Peyer's patch (tissue), 4 donors: ENCODE data around the gene LY86. TPM values are rescaled to one million over a fixed set of nuclear protein-coding genes. Genes with fewer than 3 reads are reported as not detected.
"Not testable (repeated sequence)": the region's sequence is repeated elsewhere in the genome, so short reads cannot be mapped to it uniquely, and the experiment has no call there.

Experiments used
- DNase-seq, 3 donors: peaks; one replicate each; pipeline ENCODE4 v3.0.0-alpha.2; 2017 to 2019
- H3K27ac ChIP-seq, 4 donors: fragments of 200-600 bp; sonication (generic); one replicate each; pipeline ENCODE4 v1.5.1; 2016 to 2019
- H3K27me3 ChIP-seq, 2 donors: fragments of 200-600 bp; sonication (generic); one replicate each; pipeline ENCODE4 v1.5.1; 2019
- H3K36me3 ChIP-seq, 3 donors: fragments of 200-600 bp; sonication (generic); one replicate each; pipeline ENCODE4 v1.5.1; 2016 to 2019
- H3K4me1 ChIP-seq, 4 donors: fragments of 200-600 bp; sonication (generic); one replicate each; pipeline ENCODE4 v1.5.1; 2016 to 2019
- H3K4me3 ChIP-seq, 4 donors: fragments of 200-600 bp; sonication (generic); 1 replicate in 3 of 4; 2 replicates in 1 of 4; pipeline ENCODE4 v1.5.1; 2016 to 2019; ENCODE audit warnings: mild to moderate bottlenecking in 1 of 4
- H3K9me3 ChIP-seq, 4 donors: fragments of 200-600 bp; sonication (generic); one replicate each; pipeline ENCODE4 v1.5.1; 2016 to 2019; ENCODE audit warnings: mild to moderate bottlenecking in 1 of 4
- POLR2A ChIP-seq, 2 donors: fragments of 450-650 bp; IDR thresholded peaks; one replicate each; pipeline ENCODE4 v1.5.1; 2017; ENCODE audit warnings: antibody characterized with exemption in 2 of 2, mild to moderate bottlenecking in 2 of 2, moderate library complexity in 2 of 2
- total RNA-seq, 4 donors: library from RNA; depleted of rRNA; stranded (reverse); fragments of >200 nt; gene quantifications; one replicate each; pipeline ENCODE4 v1.1.0, GENCODE V29; 2016
- TF ChIP-seq, protein P1 (sequence below), 6 experiments: fragments of 450-650 bp in 4 of 6; fragments of 200-600 bp in 2 of 6; sonication (generic) in 1 of 6; IDR thresholded peaks; one replicate each; pipeline ENCODE4 v1.5.1; 2017 to 2019; ENCODE audit warnings: antibody characterized with exemption in 6 of 6, mild to moderate bottlenecking in 3 of 6, moderate library complexity in 1 of 6

Gene LY86
- total RNA-seq, 4 donors from 2014 or later = 1.7 to 39.6 TPM; not detected in 2

DNA sequence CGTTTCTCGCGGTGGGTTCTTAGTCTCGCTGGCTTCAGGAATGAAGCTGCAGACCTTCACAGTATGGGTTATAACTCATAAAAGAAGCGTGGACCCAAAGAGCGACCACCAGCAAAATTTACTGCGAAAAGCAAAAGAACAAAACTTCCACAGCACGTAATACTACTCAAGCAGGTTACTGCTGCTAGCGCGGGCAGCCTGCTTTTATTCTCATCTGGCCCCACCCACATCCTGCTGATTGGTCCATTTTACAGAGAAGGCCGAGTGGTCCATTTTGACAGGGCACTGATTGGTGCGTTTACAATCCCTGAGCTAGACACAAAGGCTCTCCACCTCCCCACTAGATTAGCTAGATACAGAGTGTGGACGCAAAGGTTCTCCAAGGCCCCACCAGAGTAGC is 17.4 kb downstream of the LY86 start:
- H3K36me3 ChIP-seq = no peaks in the 10 kb centered on the region
- H3K4me3 ChIP-seq = no peak overlapping the region
- peaks cover 0 to 11% (median 2%) of the 10 kb centered on the region in 4 donors for H3K4me1 ChIP-seq
- H3K9me3 ChIP-seq = no peaks in the 10 kb centered on the region
- no peak overlapping the region for H3K27ac ChIP-seq
- no peak for TF ChIP-seq POLR2A (IDR thresholded peaks at IDR 0.05)
- TF ChIP-seq, protein P1, sequence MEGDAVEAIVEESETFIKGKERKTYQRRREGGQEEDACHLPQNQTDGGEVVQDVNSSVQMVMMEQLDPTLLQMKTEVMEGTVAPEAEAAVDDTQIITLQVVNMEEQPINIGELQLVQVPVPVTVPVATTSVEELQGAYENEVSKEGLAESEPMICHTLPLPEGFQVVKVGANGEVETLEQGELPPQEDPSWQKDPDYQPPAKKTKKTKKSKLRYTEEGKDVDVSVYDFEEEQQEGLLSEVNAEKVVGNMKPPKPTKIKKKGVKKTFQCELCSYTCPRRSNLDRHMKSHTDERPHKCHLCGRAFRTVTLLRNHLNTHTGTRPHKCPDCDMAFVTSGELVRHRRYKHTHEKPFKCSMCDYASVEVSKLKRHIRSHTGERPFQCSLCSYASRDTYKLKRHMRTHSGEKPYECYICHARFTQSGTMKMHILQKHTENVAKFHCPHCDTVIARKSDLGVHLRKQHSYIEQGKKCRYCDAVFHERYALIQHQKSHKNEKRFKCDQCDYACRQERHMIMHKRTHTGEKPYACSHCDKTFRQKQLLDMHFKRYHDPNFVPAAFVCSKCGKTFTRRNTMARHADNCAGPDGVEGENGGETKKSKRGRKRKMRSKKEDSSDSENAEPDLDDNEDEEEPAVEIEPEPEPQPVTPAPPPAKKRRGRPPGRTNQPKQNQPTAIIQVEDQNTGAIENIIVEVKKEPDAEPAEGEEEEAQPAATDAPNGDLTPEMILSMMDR (IDR thresholded peaks at IDR 0.05) = no peak
- DNase-seq = no peak
- no peaks in the 10 kb centered on the region for H3K27me3 ChIP-seq

DNA sequence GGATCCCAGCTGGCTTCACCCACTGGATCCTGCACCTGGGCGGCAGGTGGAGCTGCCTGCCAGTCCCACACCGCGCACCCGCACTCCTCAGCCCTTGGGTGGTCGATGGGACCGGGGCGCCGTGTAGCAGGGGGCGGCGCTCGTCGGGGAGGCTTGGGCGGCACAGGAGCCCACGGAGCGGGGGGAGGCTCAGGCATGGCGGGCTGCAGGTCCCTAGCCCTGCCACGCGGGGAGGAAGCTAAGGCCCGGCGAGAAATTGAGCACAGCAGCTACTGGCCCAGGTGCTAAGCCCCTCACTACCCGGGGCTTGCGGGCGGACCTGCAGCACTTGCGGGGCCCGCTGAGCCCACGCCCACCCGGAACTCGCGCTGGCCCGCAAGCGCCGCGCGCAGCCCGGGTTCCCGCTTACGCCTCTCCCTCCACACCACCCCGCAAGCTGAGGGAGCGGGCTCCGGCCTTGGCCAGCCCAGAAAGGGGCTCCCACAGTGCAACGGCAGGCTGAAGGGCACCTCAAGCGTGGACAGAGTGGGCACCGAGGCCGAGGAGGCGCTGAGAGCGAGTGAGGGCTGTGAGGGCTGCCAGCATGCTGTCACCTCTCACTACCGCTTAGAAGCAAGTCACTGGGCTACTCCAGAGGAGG is 18.0 kb downstream of the LY86 start:
- H3K27ac ChIP-seq, H3K9me3 ChIP-seq, H3K4me3 ChIP-seq, H3K36me3 ChIP-seq, H3K27me3 ChIP-seq, DNase-seq: not testable (repeated sequence)
- peaks cover 0 to 12% (median 2%) of the 10 kb centered on the region in 4 donors for H3K4me1 ChIP-seq

DNA sequence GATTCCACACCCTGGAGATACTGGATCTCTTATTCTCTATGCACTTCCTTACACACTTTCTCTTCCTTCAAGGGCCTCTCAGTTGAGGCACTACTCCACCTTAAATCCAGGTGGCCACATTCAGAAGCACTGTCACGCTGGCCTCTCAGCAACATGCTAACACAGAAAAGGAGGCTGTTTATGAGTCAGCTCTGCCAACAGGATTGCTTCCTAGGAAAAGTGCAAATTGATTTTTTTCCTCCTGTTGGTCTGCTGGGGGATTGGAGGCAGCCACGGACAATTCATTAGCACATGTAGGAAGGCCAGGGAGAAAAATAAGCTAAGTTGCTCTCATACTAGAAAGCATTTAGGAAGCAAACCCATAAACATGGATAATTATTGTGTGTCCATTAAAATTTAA is 20.9 kb downstream of the LY86 start:
- no peaks in the 10 kb centered on the region for H3K36me3 ChIP-seq
- peak overlapping the region in 2 of 4 donors; percentile 69 to 79 for H3K27ac ChIP-seq
- H3K27me3 ChIP-seq = no peaks in the 10 kb centered on the region
- H3K4me1 ChIP-seq = peaks cover 0 to 12% (median 2%) of the 10 kb centered on the region in 4 donors
- no peaks in the 10 kb centered on the region for H3K9me3 ChIP-seq
- H3K4me3 ChIP-seq = no peak overlapping the region
- no peak for DNase-seq
- TF ChIP-seq POLR2A (IDR thresholded peaks at IDR 0.05) = no peak
- TF ChIP-seq, protein P1 (IDR thresholded peaks at IDR 0.05) = no peak

DNA sequence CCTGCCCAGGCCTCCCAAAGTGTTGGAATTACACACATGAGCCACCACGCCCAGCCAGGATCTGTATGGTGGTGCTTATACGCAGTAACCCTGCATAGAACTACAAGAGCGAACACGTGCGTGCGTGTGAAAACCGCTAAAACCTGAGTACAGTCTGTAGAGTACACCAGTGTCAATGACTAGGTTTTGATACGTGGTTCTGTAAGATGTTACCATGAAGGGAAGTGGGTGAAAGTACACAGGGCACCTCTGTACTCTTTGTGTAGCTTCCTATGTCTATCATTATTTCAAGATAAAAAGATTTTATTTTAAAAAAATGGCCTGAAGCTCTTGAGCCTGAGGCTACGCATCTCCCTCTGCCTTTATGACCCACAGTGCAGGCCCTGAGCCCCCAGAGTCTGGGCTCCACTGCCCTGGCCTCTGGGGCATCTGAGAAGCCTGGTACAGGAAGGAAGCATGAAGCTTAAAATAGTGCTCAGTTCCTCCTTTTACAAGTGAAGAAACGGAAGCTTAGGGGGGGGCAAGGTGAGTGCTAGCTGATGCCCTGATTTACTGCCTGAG is 21.6 kb downstream of the LY86 start:
- no peaks in the 10 kb centered on the region for H3K27me3 ChIP-seq
- H3K4me1 ChIP-seq = peaks cover 0 to 12% (median 2%) of the 10 kb centered on the region in 4 donors
- no peaks in the 10 kb centered on the region for H3K9me3 ChIP-seq
- H3K4me3 ChIP-seq = no peak overlapping the region
- TF ChIP-seq, protein P1 (IDR thresholded peaks at IDR 0.05) = no peak
- no peak for TF ChIP-seq POLR2A (IDR thresholded peaks at IDR 0.05)
- H3K27ac ChIP-seq = peak overlapping the region in 2 of 4 donors; percentile 69 to 79
- no peaks in the 10 kb centered on the region for H3K36me3 ChIP-seq
- DNase-seq = peak in 2 of 3 donors; percentile 81 to 83

DNA sequence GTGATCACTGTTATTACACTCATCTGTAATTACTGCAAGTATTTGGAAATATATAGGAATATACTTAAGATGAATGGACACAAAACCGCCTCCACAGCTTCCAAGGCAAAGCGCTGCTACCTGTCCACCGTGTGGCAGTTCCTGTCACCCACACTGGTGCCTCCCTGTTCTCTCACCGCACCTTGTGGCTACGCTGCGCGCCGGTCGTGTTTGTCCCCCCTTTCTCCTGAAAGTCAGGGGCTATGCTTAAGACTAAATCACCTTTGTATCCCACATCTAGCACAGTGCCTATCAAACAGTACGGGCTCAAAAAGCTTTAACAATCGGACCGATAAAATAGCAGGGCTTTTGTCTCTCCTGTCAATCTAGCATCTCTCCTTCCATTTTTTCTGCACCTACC is 23.0 kb downstream of the LY86 start:
- H3K27me3 ChIP-seq = no peaks in the 10 kb centered on the region
- no peaks in the 10 kb centered on the region for H3K36me3 ChIP-seq
- H3K4me1 ChIP-seq = peaks cover 0 to 12% (median 2%) of the 10 kb centered on the region in 4 donors
- no peak for DNase-seq
- H3K4me3 ChIP-seq = no peak overlapping the region
- no peak for TF ChIP-seq POLR2A (IDR thresholded peaks at IDR 0.05)
- TF ChIP-seq, protein P1 (IDR thresholded peaks at IDR 0.05) = no peak
- peak overlapping the region in 1 of 4 donors; percentile 79 for H3K27ac ChIP-seq
- no peaks in the 10 kb centered on the region for H3K9me3 ChIP-seq

DNA sequence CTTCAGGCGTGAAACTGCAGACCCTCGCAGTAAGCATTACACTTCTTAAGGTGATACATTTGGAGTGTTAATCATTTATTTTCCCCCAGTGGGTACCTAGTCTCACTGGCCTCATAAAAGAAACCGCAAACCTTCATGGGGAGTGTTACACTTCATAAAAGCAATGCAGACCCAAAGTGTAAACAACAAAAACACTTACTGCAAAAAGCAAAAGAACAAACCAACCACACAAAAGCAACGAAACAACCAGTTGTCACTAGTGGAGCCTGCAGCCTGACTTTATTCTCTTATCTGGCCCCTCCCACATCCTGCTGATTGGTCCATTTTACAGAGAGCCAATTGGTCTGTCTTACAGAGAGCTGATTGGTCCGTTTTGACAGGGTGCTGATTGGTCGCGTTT is 23.8 kb downstream of the LY86 start:
- DNase-seq = no peak
- Histone ChIP-seq H3K27me3 (no peaks in the 10 kb centered on the region), H3K4me1 (peaks cover 0 to 12% (median 2%) of the 10 kb centered on the region in 4 donors), H3K9me3 (no peaks in the 10 kb centered on the region), H3K4me3 (no peak overlapping the region), H3K27ac (peak overlapping the region in 1 of 4 donors; percentile 79), H3K36me3 (no peaks in the 10 kb centered on the region)
- TF ChIP-seq POLR2A (IDR thresholded peaks at IDR 0.05) = no peak
- TF ChIP-seq, protein P1 (IDR thresholded peaks at IDR 0.05) = no peak

DNA sequence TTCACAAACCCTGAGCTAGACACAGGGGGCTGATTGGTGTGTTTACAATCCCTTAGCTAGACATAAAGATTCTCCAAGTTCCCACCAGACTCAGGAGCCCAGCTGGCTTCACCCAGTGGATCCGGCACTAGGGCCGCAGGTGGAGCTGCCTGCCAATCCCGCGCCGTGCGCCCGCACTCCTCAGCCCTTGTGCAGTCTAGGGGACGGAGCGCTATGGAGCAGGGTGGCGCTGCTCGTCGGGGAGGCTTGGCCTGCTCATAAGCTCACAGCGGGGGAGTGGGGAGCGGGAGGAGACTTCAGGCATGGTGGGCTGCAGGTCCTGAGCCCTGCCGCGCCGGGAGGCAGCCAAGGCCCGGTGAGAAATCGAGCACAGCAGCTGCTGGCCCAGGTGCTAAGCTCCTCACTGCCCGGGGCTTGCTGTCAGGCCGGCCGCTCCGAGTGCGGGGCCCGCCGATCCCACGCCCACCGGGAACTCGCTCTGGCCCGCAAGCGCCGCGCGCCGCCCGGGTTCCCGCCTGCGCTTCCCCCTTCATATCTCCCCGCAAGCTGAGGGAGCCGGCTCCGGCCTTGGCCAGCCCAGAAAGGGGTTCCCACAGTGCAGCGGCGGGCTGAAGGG is 24.7 kb downstream of the LY86 start:
- not testable (repeated sequence) for H3K4me3 ChIP-seq, H3K9me3 ChIP-seq, DNase-seq, H3K27me3 ChIP-seq, H3K36me3 ChIP-seq
- peak overlapping the region in 1 of 4 donors; percentile 38 for H3K27ac ChIP-seq
- peaks cover 0 to 12% (median 2%) of the 10 kb centered on the region in 4 donors for H3K4me1 ChIP-seq
